HCT116 (cell line): Measurements from ENCODE around the gene SLC22A12. TPM values are rescaled to one million over a fixed set of nuclear protein-coding genes. Genes with fewer than 3 reads are reported as not detected.

ENCODE experiments used
- ATAC-seq: fragments of 200-7000 bp; cut with Tn5 transposase; 2 replicates; pipeline ENCODE4 v1.9.1; 2020; ENCODE audit warnings: mild to moderate bottlenecking, moderate library complexity
- BruUV-seq: library from RNA; stranded (reverse); fragments of 400-500 nt; replicated peaks from 2 replicates; lab custom pipeline; 2021; lab: Mats Ljungman, UMichigan
- CTCF ChIA-PET: fragments of 300-600 bp; sonication (Branson Sonifier 250); formaldehyde crosslinking; loops from one replicate; lab custom pipeline; 2021; ENCODE audit warnings: antibody characterized with exemption; lab: Charles Lee
- POLR2A ChIA-PET: fragments of 300-600, 350-600 bp; sonication (Branson Sonifier 250); formaldehyde crosslinking; loops from one replicate; lab custom pipeline; 2021; ENCODE audit warnings: antibody characterized with exemption; lab: Charles Lee
- RAD21 ChIA-PET, 2 experiments: fragments of 300-600 bp; sonication (Branson Sonifier 250); formaldehyde crosslinking; loops; one replicate each; lab custom pipeline; 2023; ENCODE audit warnings: low total read pairs in 2 of 2; ENCODE audit not compliant: uncharacterized antibody in 2 of 2, unreplicated experiment in 2 of 2, low non-redundant PET in 1 of 2; lab: Charles Lee
- DNase-seq: peaks from one replicate; pipeline ENCODE4 v3.0.0-alpha.2; 2010; ENCODE audit warnings: low read depth, low spot score
- H2AFZ ChIP-seq: fragments of 200-600 bp; shearing (Covaris generic), sonication (generic); 2 replicates; pipeline ENCODE4 v1.6.1; 2017; ENCODE audit warnings: low read depth, mixed run types, mixed read lengths, antibody characterized with exemption, low read length; ENCODE audit not compliant: poor library complexity, severe bottlenecking
- H3K27ac ChIP-seq: 2 replicates; pipeline ENCODE4 v1.5.1; 2012; ENCODE audit warnings: low read depth, low read length
- H3K27me3 ChIP-seq: fragments of 200-600 bp; sonication (generic); 2 replicates; pipeline ENCODE4 v1.6.1; 2016; ENCODE audit warnings: mixed run types, low read length, mixed read lengths; ENCODE audit not compliant: insufficient read depth
- H3K36me3 ChIP-seq, 2 experiments: fragments of 200-500 bp in 1 of 2; fragments of 200-600 bp in 1 of 2; sonication (Bioruptor generic) in 1 of 2; sonication (generic) in 1 of 2; 2 replicates each; pipeline versions ENCODE4 v1.5.1 to v1.6.1; 2014 to 2016; ENCODE audit warnings: low read length in 2 of 2, inconsistent platforms in 1 of 2, mixed read lengths in 1 of 2, mixed run types in 1 of 2; ENCODE audit not compliant: insufficient read depth in 2 of 2, control insufficient read depth in 1 of 2
- H3K4me1 ChIP-seq, 2 experiments: fragments of 200-600 bp in 1 of 2; sonication (generic) in 1 of 2; 2 replicates each; pipeline versions ENCODE4 v1.5.1 to v1.6.1; 2012 to 2017; ENCODE audit warnings: low read length in 2 of 2, inconsistent platforms in 1 of 2, mild to moderate bottlenecking in 1 of 2, mixed read lengths in 1 of 2, mixed run types in 1 of 2, moderate library complexity in 1 of 2; ENCODE audit not compliant: insufficient read depth in 2 of 2, control insufficient read depth in 1 of 2
- H3K4me2 ChIP-seq: fragments of 200-600 bp; sonication (generic); 2 replicates; pipeline ENCODE4 v1.6.1; 2017; ENCODE audit warnings: mixed run types, low read length, mixed read lengths
- H3K4me3 ChIP-seq, 2 experiments: fragments of 200-600 bp in 1 of 2; sonication (generic) in 1 of 2; replicated peaks in 1 of 2; 2 replicates each; pipeline ENCODE4 v1.5.1; 2011 to 2016; ENCODE audit warnings: low read length in 2 of 2, control low read depth in 1 of 2, low read depth in 1 of 2, mild to moderate bottlenecking in 1 of 2, mixed read lengths in 1 of 2, mixed run types in 1 of 2
- H3K79me2 ChIP-seq: fragments of 200-600 bp; sonication (generic); 2 replicates; pipeline ENCODE4 v1.6.1; 2017; ENCODE audit warnings: mild to moderate bottlenecking, mixed run types, low read length, moderate library complexity, mixed read lengths; ENCODE audit not compliant: insufficient read depth
- H3K9ac ChIP-seq: fragments of 200-600 bp; sonication (generic); 2 replicates; pipeline ENCODE4 v1.6.1; 2016; ENCODE audit warnings: low read length, mixed read lengths
- H3K9me2 ChIP-seq: fragments of 200-600 bp; sonication (generic), shearing (Covaris generic); 2 replicates; pipeline ENCODE4 v1.6.1; 2017; ENCODE audit warnings: mixed run types, mild to moderate bottlenecking, moderate library complexity; ENCODE audit not compliant: insufficient read depth
- H3K9me3 ChIP-seq, 2 experiments: fragments of 200-500 bp in 1 of 2; fragments of 200-600 bp in 1 of 2; sonication (Bioruptor generic) in 1 of 2; sonication (generic) in 1 of 2; 2 replicates each; pipeline ENCODE4 v1.6.1; 2014 to 2017; ENCODE audit warnings: low read length in 2 of 2, mixed read lengths in 2 of 2, inconsistent platforms in 1 of 2, low read depth in 1 of 2, mild to moderate bottlenecking in 1 of 2, mixed run types in 1 of 2, moderate library complexity in 1 of 2; ENCODE audit not compliant: control insufficient read depth in 1 of 2, insufficient read depth in 1 of 2
- H4K20me1 ChIP-seq: fragments of 200-600 bp; sonication (generic), shearing (Covaris generic); 2 replicates; pipeline ENCODE4 v1.6.1; 2017; ENCODE audit warnings: mixed run types, mild to moderate bottlenecking, moderate library complexity; ENCODE audit not compliant: insufficient read depth
- CBX3 ChIP-seq: IDR thresholded peaks from 2 replicates; pipeline ENCODE4 v1.6.1; 2012; ENCODE audit warnings: low read depth
- CEBPB ChIP-seq: IDR thresholded peaks from 2 replicates; pipeline ENCODE4 v1.6.1; 2012; ENCODE audit warnings: low read depth
- EGR1 ChIP-seq: IDR thresholded peaks from 2 replicates; pipeline ENCODE4 v1.6.1; 2012; ENCODE audit warnings: low read depth
- ELF1 ChIP-seq: IDR thresholded peaks from 2 replicates; pipeline ENCODE4 v1.6.1; 2012; ENCODE audit warnings: low read depth, borderline replicate concordance
- EZH2 ChIP-seq: fragments of 200-600 bp; sonication (generic); IDR thresholded peaks from 2 replicates; pipeline ENCODE4 v1.6.1; 2017; ENCODE audit warnings: antibody characterized with exemption, mixed run types
- EZH2phosphoT487 ChIP-seq: fragments of 200-600 bp; IDR thresholded peaks from 2 replicates; pipeline ENCODE4 v1.6.1; 2018; ENCODE audit warnings: antibody characterized with exemption, borderline replicate concordance
- FOSL1 ChIP-seq: IDR thresholded peaks from 2 replicates; pipeline ENCODE4 v1.6.1; 2012; ENCODE audit warnings: low read depth
- POLR2A ChIP-seq: IDR thresholded peaks from 2 replicates; pipeline ENCODE4 v1.7.0; 2011; ENCODE audit warnings: borderline replicate concordance; ENCODE audit not compliant: insufficient read depth, insufficient read length; ENCODE audit errors: extremely low read depth
- RAD21 ChIP-seq: IDR thresholded peaks from 2 replicates; pipeline ENCODE4 v1.6.1; 2012; ENCODE audit warnings: low read depth, mild to moderate bottlenecking
- SIN3A ChIP-seq: IDR thresholded peaks from 2 replicates; pipeline ENCODE4 v1.6.1; 2012; ENCODE audit warnings: low read depth
- SP1 ChIP-seq: IDR thresholded peaks from 2 replicates; pipeline ENCODE4 v1.6.1; 2012; ENCODE audit warnings: low read depth
- SRF ChIP-seq: IDR thresholded peaks from 2 replicates; pipeline ENCODE4 v1.6.1; 2012; ENCODE audit warnings: low read depth
- TCF7L2 ChIP-seq: IDR thresholded peaks from 2 replicates; pipeline ENCODE4 v1.7.0; 2011; ENCODE audit warnings: borderline replicate concordance, inconsistent platforms; ENCODE audit not compliant: insufficient read depth, insufficient read length; ENCODE audit errors: extremely low read depth
- ZNF274 ChIP-seq: fragments of 200-500 bp; sonication (Bioruptor generic); IDR thresholded peaks from 2 replicates; pipeline ENCODE4 v1.6.1; 2014; ENCODE audit warnings: mild to moderate bottlenecking, low read depth, low read length, inconsistent platforms
- intact Hi-C: fragments of 100-400 bp; cut with micrococcal nuclease; formaldehyde crosslinking; loops from 2 replicates; pipeline ENCODE4 v1.10.0; 2022
- total RNA-seq: library from RNA; stranded (reverse); gene quantifications from one replicate; pipeline ENCODE4 v1.2.1, GENCODE V29; 2021; ENCODE audit not compliant: unreplicated experiment
- TF ChIP-seq, protein P1 (sequence below): IDR thresholded peaks from 2 replicates; pipeline ENCODE4 v1.6.1; 2012
- TF ChIP-seq, protein P2 (sequence below): IDR thresholded peaks from 2 replicates; pipeline ENCODE4 v1.6.1; 2012
- TF ChIP-seq, protein P3 (sequence below): IDR thresholded peaks from 2 replicates; pipeline ENCODE4 v1.6.1; 2011; ENCODE audit warnings: mild to moderate bottlenecking, low read length, moderate library complexity; ENCODE audit not compliant: insufficient replicate concordance; ENCODE audit errors: extremely low read depth
- TF ChIP-seq, protein P4 (sequence below): IDR thresholded peaks from 2 replicates; pipeline ENCODE4 v1.6.1; 2012; ENCODE audit warnings: low read depth
- TF ChIP-seq, protein P5 (sequence below), 3 experiments: fragments of 200-600 bp in 1 of 3; sonication (generic) in 1 of 3; IDR thresholded peaks in 2 of 3; conservative IDR thresholded peaks in 1 of 3; 2 replicates each; pipeline ENCODE4 v1.5.1; 2012 to 2017; ENCODE audit warnings: low read depth in 2 of 3, low read length in 2 of 3, antibody characterized with exemption in 1 of 3, borderline replicate concordance in 1 of 3, control low read depth in 1 of 3, mild to moderate bottlenecking in 1 of 3, mixed read lengths in 1 of 3, mixed run types in 1 of 3, moderate library complexity in 1 of 3; ENCODE audit not compliant: insufficient read depth in 1 of 3

SLC22A12 gene
- total RNA-seq, 1 experiment from 2014 or later = not detected

DNA sequence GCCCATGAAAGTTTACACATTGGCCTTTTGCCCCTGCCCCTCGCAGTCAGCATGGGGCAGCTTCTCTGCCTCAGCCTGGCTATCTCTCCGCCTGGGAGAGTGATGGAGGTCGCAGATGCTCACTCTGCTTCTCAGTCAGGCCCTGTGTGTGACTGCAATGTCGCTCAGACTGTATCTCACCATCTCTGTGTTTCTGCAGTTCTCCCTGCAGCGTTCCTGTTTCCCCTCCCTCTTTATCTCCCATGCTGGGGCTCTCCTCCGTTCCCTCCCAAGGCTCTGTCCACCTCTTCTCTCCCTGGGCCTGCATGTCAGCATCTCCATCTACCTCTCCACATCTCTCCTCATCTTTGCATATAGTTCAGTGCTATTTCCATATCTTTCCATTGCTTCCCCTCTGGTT lies 38.1 kb downstream of the SLC22A12 start:
- no peak for TF ChIP-seq EZH2
- TF ChIP-seq, protein P1, sequence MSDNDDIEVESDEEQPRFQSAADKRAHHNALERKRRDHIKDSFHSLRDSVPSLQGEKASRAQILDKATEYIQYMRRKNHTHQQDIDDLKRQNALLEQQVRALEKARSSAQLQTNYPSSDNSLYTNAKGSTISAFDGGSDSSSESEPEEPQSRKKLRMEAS = no peak
- TF ChIP-seq FOSL1 = no peak
- TF ChIP-seq SP1 = no peak
- TF ChIP-seq CEBPB = no peak
- TF ChIP-seq EGR1 = no peak
- TF ChIP-seq, protein P2, sequence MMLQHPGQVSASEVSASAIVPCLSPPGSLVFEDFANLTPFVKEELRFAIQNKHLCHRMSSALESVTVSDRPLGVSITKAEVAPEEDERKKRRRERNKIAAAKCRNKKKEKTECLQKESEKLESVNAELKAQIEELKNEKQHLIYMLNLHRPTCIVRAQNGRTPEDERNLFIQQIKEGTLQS = no peak
- TF ChIP-seq ELF1 = no peak
- no peak for TF ChIP-seq SRF
- TF ChIP-seq, protein P3, sequence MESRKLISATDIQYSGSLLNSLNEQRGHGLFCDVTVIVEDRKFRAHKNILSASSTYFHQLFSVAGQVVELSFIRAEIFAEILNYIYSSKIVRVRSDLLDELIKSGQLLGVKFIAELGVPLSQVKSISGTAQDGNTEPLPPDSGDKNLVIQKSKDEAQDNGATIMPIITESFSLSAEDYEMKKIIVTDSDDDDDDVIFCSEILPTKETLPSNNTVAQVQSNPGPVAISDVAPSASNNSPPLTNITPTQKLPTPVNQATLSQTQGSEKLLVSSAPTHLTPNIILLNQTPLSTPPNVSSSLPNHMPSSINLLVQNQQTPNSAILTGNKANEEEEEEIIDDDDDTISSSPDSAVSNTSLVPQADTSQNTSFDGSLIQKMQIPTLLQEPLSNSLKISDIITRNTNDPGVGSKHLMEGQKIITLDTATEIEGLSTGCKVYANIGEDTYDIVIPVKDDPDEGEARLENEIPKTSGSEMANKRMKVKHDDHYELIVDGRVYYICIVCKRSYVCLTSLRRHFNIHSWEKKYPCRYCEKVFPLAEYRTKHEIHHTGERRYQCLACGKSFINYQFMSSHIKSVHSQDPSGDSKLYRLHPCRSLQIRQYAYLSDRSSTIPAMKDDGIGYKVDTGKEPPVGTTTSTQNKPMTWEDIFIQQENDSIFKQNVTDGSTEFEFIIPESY = no peak
- TF ChIP-seq POLR2A = no peak
- TF ChIP-seq SIN3A = no peak
- TF ChIP-seq ZNF274 = no peak
- TF ChIP-seq, protein P4, sequence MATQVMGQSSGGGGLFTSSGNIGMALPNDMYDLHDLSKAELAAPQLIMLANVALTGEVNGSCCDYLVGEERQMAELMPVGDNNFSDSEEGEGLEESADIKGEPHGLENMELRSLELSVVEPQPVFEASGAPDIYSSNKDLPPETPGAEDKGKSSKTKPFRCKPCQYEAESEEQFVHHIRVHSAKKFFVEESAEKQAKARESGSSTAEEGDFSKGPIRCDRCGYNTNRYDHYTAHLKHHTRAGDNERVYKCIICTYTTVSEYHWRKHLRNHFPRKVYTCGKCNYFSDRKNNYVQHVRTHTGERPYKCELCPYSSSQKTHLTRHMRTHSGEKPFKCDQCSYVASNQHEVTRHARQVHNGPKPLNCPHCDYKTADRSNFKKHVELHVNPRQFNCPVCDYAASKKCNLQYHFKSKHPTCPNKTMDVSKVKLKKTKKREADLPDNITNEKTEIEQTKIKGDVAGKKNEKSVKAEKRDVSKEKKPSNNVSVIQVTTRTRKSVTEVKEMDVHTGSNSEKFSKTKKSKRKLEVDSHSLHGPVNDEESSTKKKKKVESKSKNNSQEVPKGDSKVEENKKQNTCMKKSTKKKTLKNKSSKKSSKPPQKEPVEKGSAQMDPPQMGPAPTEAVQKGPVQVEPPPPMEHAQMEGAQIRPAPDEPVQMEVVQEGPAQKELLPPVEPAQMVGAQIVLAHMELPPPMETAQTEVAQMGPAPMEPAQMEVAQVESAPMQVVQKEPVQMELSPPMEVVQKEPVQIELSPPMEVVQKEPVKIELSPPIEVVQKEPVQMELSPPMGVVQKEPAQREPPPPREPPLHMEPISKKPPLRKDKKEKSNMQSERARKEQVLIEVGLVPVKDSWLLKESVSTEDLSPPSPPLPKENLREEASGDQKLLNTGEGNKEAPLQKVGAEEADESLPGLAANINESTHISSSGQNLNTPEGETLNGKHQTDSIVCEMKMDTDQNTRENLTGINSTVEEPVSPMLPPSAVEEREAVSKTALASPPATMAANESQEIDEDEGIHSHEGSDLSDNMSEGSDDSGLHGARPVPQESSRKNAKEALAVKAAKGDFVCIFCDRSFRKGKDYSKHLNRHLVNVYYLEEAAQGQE = no peak
- TF ChIP-seq TCF7L2 = no peak
- TF ChIP-seq, protein P5, sequence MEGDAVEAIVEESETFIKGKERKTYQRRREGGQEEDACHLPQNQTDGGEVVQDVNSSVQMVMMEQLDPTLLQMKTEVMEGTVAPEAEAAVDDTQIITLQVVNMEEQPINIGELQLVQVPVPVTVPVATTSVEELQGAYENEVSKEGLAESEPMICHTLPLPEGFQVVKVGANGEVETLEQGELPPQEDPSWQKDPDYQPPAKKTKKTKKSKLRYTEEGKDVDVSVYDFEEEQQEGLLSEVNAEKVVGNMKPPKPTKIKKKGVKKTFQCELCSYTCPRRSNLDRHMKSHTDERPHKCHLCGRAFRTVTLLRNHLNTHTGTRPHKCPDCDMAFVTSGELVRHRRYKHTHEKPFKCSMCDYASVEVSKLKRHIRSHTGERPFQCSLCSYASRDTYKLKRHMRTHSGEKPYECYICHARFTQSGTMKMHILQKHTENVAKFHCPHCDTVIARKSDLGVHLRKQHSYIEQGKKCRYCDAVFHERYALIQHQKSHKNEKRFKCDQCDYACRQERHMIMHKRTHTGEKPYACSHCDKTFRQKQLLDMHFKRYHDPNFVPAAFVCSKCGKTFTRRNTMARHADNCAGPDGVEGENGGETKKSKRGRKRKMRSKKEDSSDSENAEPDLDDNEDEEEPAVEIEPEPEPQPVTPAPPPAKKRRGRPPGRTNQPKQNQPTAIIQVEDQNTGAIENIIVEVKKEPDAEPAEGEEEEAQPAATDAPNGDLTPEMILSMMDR (IDR thresholded peaks at IDR 0.05 in 2 of 3, conservative IDR thresholded peaks at IDR 0.05 in 1 of 3; ENCODE audit: borderline replicate concordance in 1 of 3, insufficient read depth in 1 of 3, low read depth in 2 of 3, low read length in 2 of 3) = no peak
- TF ChIP-seq CBX3 = no peak
- no peak for TF ChIP-seq EZH2phosphoT487
- TF ChIP-seq RAD21 = no peak
- no TSS peak for BruUV-seq
- Histone ChIP-seq H3K9me3 (no peaks in the 10 kb centered on the region), H3K9ac (no peak overlapping the region), H3K27me3 (no peaks in the 10 kb centered on the region), H3K4me2 (no peak overlapping the region), H3K4me1 (peaks cover 0 to 9% of the 10 kb centered on the region in 2 experiments; a peak in 2 of 4 replicates), H3K79me2 (no peaks in the 10 kb centered on the region), H3K4me3 (no peak overlapping the region), H3K9me2 (no peaks in the 10 kb centered on the region), H4K20me1 (no peaks in the 10 kb centered on the region), H3K27ac (no peak overlapping the region), H2AFZ (no peak overlapping the region), H3K36me3 (no peaks in the 10 kb centered on the region)
- ATAC-seq = no peak
- no peak for DNase-seq
- CTCF ChIA-PET = no interaction called here
- POLR2A ChIA-PET = no interaction called here
- intact Hi-C loops = no loop called here
- RAD21 ChIA-PET = no interaction called here
